ENCODE results near the gene FAM3A. TPM values are rescaled to one million over a fixed set of nuclear protein-coding genes. Genes with fewer than 3 reads are reported as not detected.

The FAM3A gene
- total and polyA plus RNA-seq, 9 of the 15 experiments (the other 6 are each of a cell fraction or from before 2014, with no cell fraction given) = 0.75 to 70.6 (median 27.0) TPM

- TF ChIP-seq RREB1 (CRISPR knock-in tag; IDR thresholded peaks at IDR 0.05) (no peak), ZBTB7A (IDR thresholded peaks at IDR 0.05; ENCODE audit: borderline replicate concordance, control insufficient read depth, low read depth, low read length) (peak; percentile 77; the same call in 1 of the 2 replicates), PML (IDR thresholded peaks at IDR 0.05; ENCODE audit: low read length) (peak; percentile 34; the same call in 1 of the 2 replicates), E2F3 (CRISPR knock-in tag; IDR thresholded peaks at IDR 0.05) (0 out of 2 replicates have a peak, but pooled peaks have one; percentile 7), TCF7L2 (IDR thresholded peaks at IDR 0.05; ENCODE audit: low read depth, low read length) (no peak), NR1H2 (CRISPR knock-in tag; IDR thresholded peaks at IDR 0.05) (0 out of 2 replicates have a peak, but pooled peaks have one; percentile 14), JUNB (CRISPR knock-in tag; conservative IDR thresholded peaks at IDR 0.05) (no peak), MEIS2 (IDR thresholded peaks at IDR 0.05; ENCODE audit: partially characterized antibody) (peak; percentile 25), FUS (optimal IDR thresholded peaks at IDR 0.05; ENCODE audit: low read depth, low read length) (no peak), RFX1 (IDR thresholded peaks at IDR 0.05) (no peak), VEZF1 (CRISPR knock-in tag; IDR thresholded peaks at IDR 0.05) (peak; percentile 79), YY1 (IDR thresholded peaks at IDR 0.05; ENCODE audit: borderline replicate concordance in 1 of 3, control insufficient read depth in 1 of 3, extremely low read depth in 1 of 3, insufficient read depth in 3 of 3, insufficient read length in 1 of 3, insufficient replicate concordance in 2 of 3, low read depth in 1 of 3, low read length in 2 of 3) (peak in 1 of 3 experiments; percentile 8), ZNF695 (CRISPR knock-in tag; IDR thresholded peaks at IDR 0.05) (no peak)
- TF ChIP-seq, protein P1, sequence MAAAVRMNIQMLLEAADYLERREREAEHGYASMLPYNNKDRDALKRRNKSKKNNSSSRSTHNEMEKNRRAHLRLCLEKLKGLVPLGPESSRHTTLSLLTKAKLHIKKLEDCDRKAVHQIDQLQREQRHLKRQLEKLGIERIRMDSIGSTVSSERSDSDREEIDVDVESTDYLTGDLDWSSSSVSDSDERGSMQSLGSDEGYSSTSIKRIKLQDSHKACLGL (CRISPR knock-in tag; IDR thresholded peaks at IDR 0.05; ENCODE audit: borderline replicate concordance, poor library complexity, severe bottlenecking) = no peak
Measured at GRCh38 chrX:154546354-154547244, 30.6 kb upstream of the FAM3A start, which contains the start of gene G6PD (continued).
